Liver (tissue), 3 donors: ENCODE data around the gene ZNF320.

Experiments
- ATF3 ChIP-seq: IDR thresholded peaks from 2 replicates; pipeline ENCODE4 v1.6.1; 2016; ENCODE audit warnings: antibody characterized with exemption
- CTCF ChIP-seq: fragments of 150-350 bp; IDR thresholded peaks from 2 replicates; pipeline ENCODE4 v1.5.1; 2017; ENCODE audit warnings: improper control_type of control experiment, low read depth, low read length; ENCODE audit not compliant: missing input control
- EGR1 ChIP-seq, 2 donors: IDR thresholded peaks; 2 replicates each; pipeline ENCODE4 v1.6.1; 2016 to 2018; ENCODE audit warnings: antibody characterized with exemption in 2 of 2, low read depth in 2 of 2
- FOXA1 ChIP-seq: IDR thresholded peaks from 2 replicates; pipeline ENCODE4 v1.6.1; 2016; ENCODE audit warnings: antibody characterized with exemption
- FOXA2 ChIP-seq: IDR thresholded peaks from 2 replicates; pipeline ENCODE4 v1.6.1; 2016; ENCODE audit warnings: antibody characterized with exemption
- GABPA ChIP-seq, 2 donors: IDR thresholded peaks in 1 of 2; conservative IDR thresholded peaks in 1 of 2; 2 replicates each; pipeline ENCODE4 v1.6.1; 2016; ENCODE audit warnings: antibody characterized with exemption in 2 of 2, mild to moderate bottlenecking in 1 of 2, moderate library complexity in 1 of 2
- HNF4A ChIP-seq, 2 donors: conservative IDR thresholded peaks; 2 replicates each; pipeline ENCODE4 v1.6.1; 2016; ENCODE audit warnings: antibody characterized with exemption in 2 of 2, mild to moderate bottlenecking in 2 of 2
- RAD21 ChIP-seq, 2 donors: IDR thresholded peaks; 2 replicates each; pipeline ENCODE4 v1.6.1; 2016; ENCODE audit warnings: antibody characterized with exemption in 2 of 2, mild to moderate bottlenecking in 2 of 2
- REST ChIP-seq: IDR thresholded peaks from 2 replicates; pipeline ENCODE4 v1.6.1; 2016; ENCODE audit warnings: antibody characterized with exemption, mild to moderate bottlenecking
- SP1 ChIP-seq: IDR thresholded peaks from 2 replicates; pipeline ENCODE4 v1.6.1; 2018; ENCODE audit warnings: antibody characterized with exemption, mild to moderate bottlenecking
- YY1 ChIP-seq: IDR thresholded peaks from 2 replicates; pipeline ENCODE4 v1.6.1; 2016; ENCODE audit warnings: antibody characterized with exemption, mild to moderate bottlenecking
- TF ChIP-seq, protein P1 (sequence below): IDR thresholded peaks from 2 replicates; pipeline ENCODE4 v1.6.1; 2016; ENCODE audit warnings: antibody characterized with exemption
- donor health status: healthy.
- donor health status: healthy.

DNA sequence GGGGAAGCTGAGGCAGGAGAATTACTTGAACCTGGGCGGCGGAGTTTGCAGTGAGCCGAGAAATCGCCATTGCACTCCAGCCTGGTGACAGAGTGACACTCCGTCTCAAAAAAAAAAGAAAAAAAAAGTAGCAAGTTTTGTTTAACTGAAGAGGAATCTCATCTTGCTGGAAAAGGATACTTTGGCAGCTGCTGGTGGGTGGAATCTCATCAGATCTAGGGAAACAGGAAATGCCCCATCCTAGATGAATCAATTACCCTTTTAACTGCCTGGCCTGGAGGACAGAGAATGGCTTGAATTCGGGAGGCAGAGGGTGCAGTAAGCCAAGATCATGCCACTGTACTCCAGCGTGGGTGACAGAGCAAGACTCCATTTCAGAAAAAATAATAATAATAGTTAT, 8.4 kb downstream of the ZNF320 start:
- TF ChIP-seq CTCF (no peak), EGR1 (IDR thresholded peaks at IDR 0.05; ENCODE audit: low read depth in 2 of 2) (no peak), REST (no peak), GABPA (IDR thresholded peaks at IDR 0.05 in 1 of 2, conservative IDR thresholded peaks at IDR 0.05 in 1 of 2) (no peak), ATF3 (no peak), SP1 (no peak), YY1 (no peak), RAD21 (IDR thresholded peaks at IDR 0.05) (no peak), HNF4A (conservative IDR thresholded peaks at IDR 0.05) (no peak), FOXA2 (no peak), FOXA1 (no peak)
- TF ChIP-seq, protein P1, sequence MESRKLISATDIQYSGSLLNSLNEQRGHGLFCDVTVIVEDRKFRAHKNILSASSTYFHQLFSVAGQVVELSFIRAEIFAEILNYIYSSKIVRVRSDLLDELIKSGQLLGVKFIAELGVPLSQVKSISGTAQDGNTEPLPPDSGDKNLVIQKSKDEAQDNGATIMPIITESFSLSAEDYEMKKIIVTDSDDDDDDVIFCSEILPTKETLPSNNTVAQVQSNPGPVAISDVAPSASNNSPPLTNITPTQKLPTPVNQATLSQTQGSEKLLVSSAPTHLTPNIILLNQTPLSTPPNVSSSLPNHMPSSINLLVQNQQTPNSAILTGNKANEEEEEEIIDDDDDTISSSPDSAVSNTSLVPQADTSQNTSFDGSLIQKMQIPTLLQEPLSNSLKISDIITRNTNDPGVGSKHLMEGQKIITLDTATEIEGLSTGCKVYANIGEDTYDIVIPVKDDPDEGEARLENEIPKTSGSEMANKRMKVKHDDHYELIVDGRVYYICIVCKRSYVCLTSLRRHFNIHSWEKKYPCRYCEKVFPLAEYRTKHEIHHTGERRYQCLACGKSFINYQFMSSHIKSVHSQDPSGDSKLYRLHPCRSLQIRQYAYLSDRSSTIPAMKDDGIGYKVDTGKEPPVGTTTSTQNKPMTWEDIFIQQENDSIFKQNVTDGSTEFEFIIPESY = no peak
